ENCODE data around the gene ALKBH3. TPM values are rescaled to one million over a fixed set of nuclear protein-coding genes. Genes with fewer than 3 reads are reported as not detected.

ALKBH3 gene
- total and polyA plus RNA-seq, 2 of the 13 experiments (the other 11 are each of a cell fraction or from before 2014, with no cell fraction given) = 17.8 to 36.1 TPM

- TF ChIP-seq ZNF543 (CRISPR knock-in tag; IDR thresholded peaks at IDR 0.05) (no peak), BCL6 (CRISPR knock-in tag; IDR thresholded peaks at IDR 0.05) (0 out of 2 replicates have a peak, but pooled peaks have one; percentile 15), POLR2AphosphoS5 (IDR thresholded peaks at IDR 0.05; ENCODE audit: low read depth, low read length) (no peak), JUND (CRISPR knock-in tag; IDR thresholded peaks at IDR 0.05) (0 out of 2 replicates have a peak, but pooled peaks have one; percentile 21), HNRNPL (IDR thresholded peaks at IDR 0.05; ENCODE audit: low read depth, low read length) (no peak), ZNF644 (CRISPR knock-in tag; IDR thresholded peaks at IDR 0.05; ENCODE audit: low read depth) (peak; percentile 63; the same call in 1 of the 2 replicates), SOX13 (IDR thresholded peaks at IDR 0.05) (peak; percentile 22; the same call in 1 of the 2 replicates), SOX13 (CRISPR knock-in tag; conservative IDR thresholded peaks at IDR 0.05 in 1 of 2, IDR thresholded peaks at IDR 0.05 in 1 of 2) (peak in 1 of 2 experiments; percentile 67; a peak in 1 of 4 replicates), ZNF724P (CRISPR knock-in tag; IDR thresholded peaks at IDR 0.05; ENCODE audit: borderline replicate concordance) (no peak), NR0B2 (CRISPR knock-in tag; IDR thresholded peaks at IDR 0.05) (no peak), ZNF605 (CRISPR knock-in tag; IDR thresholded peaks at IDR 0.05) (no peak), PATZ1 (CRISPR knock-in tag; IDR thresholded peaks at IDR 0.05) (no peak), ATF4 (CRISPR knock-in tag; IDR thresholded peaks at IDR 0.05) (peak in 1 of 2 experiments; percentile 98; a peak in 2 of 4 replicates), NONO (IDR thresholded peaks at IDR 0.05) (no peak), NONO (CRISPR knock-in tag; conservative IDR thresholded peaks at IDR 0.05) (no peak), BHLHE40 (IDR thresholded peaks at IDR 0.05; ENCODE audit: low read length) (peak; percentile 50), PHB2 (IDR thresholded peaks at IDR 0.05; ENCODE audit: partially characterized antibody) (no peak), SSRP1 (CRISPR knock-in tag; IDR thresholded peaks at IDR 0.05) (no peak), FOSL1 (CRISPR knock-in tag; IDR thresholded peaks at IDR 0.05; ENCODE audit: borderline replicate concordance) (peak; percentile 79; the same call in 1 of the 2 replicates), SKIL (CRISPR knock-in tag; IDR thresholded peaks at IDR 0.05; ENCODE audit: borderline replicate concordance) (no peak), FOXA1 (IDR thresholded peaks at IDR 0.05) (no peak), FOXA1 (CRISPR knock-in tag; IDR thresholded peaks at IDR 0.05) (peak; percentile 58)
- TF ChIP-seq, protein P1, sequence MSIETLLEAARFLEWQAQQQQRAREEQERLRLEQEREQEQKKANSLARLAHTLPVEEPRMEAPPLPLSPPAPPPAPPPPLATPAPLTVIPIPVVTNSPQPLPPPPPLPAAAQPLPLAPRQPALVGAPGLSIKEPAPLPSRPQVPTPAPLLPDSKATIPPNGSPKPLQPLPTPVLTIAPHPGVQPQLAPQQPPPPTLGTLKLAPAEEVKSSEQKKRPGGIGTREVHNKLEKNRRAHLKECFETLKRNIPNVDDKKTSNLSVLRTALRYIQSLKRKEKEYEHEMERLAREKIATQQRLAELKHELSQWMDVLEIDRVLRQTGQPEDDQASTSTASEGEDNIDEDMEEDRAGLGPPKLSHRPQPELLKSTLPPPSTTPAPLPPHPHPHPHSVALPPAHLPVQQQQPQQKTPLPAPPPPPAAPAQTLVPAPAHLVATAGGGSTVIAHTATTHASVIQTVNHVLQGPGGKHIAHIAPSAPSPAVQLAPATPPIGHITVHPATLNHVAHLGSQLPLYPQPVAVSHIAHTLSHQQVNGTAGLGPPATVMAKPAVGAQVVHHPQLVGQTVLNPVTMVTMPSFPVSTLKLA (IDR thresholded peaks at IDR 0.05) = peak; percentile 83
Observed at GRCh38 chr11:43920598-43921419, 40.2 kb downstream of the ALKBH3 start (continued).
